Osteoblast (primary cell): Measurements from ENCODE around the gene CCDC172. TPM values are rescaled to one million over a fixed set of nuclear protein-coding genes. Genes with fewer than 3 reads are reported as not detected.

Experiments used
- DNase-seq: peaks from one replicate; pipeline ENCODE4 v3.0.0; 2011; ENCODE audit warnings: low spot score, mixed read lengths; ENCODE audit not compliant: insufficient read length; ENCODE audit errors: missing footprints
- H2AFZ ChIP-seq: 2 replicates; pipeline ENCODE4 v1.6.0; 2011; ENCODE audit warnings: mild to moderate bottlenecking, low read length
- H3K27ac ChIP-seq: 2 replicates; pipeline ENCODE4 v1.5.1; 2011; ENCODE audit warnings: mild to moderate bottlenecking, low read depth, low read length, moderate library complexity
- H3K27me3 ChIP-seq: 2 replicates; pipeline ENCODE4 v1.6.0; 2012; ENCODE audit warnings: mild to moderate bottlenecking, control low read depth, inconsistent platforms, low read length, moderate library complexity; ENCODE audit not compliant: insufficient read depth
- H3K36me3 ChIP-seq: 2 replicates; pipeline ENCODE4 v1.5.1; 2011; ENCODE audit warnings: mild to moderate bottlenecking, low read length, control low read depth, moderate library complexity; ENCODE audit not compliant: insufficient read depth
- H3K4me1 ChIP-seq: 2 replicates; pipeline ENCODE4 v1.5.1; 2011; ENCODE audit warnings: mild to moderate bottlenecking, low read length, control low read depth, moderate library complexity; ENCODE audit not compliant: insufficient read depth
- H3K4me2 ChIP-seq: 2 replicates; pipeline ENCODE4 v1.6.0; 2011; ENCODE audit warnings: mild to moderate bottlenecking, low read length; ENCODE audit not compliant: insufficient read depth
- H3K4me3 ChIP-seq: fragments of 200-600 bp; sonication (generic); 3 replicates; pipeline ENCODE4 v1.5.1; 2012; ENCODE audit warnings: mild to moderate bottlenecking, low read length, inconsistent platforms; ENCODE audit not compliant: insufficient read depth
- H3K79me2 ChIP-seq: 2 replicates; pipeline ENCODE4 v1.6.0; 2012; ENCODE audit warnings: mild to moderate bottlenecking, low read length, control low read depth, inconsistent platforms; ENCODE audit not compliant: insufficient read depth
- H3K9me3 ChIP-seq: 2 replicates; pipeline ENCODE4 v1.5.1; 2011; ENCODE audit warnings: low read depth, low read length, control low read depth
- H4K20me1 ChIP-seq: 2 replicates; pipeline ENCODE4 v1.6.0; 2012; ENCODE audit warnings: mild to moderate bottlenecking, low read length, control low read depth; ENCODE audit not compliant: insufficient read depth
- total RNA-seq: library from RNA; depleted of rRNA; stranded (reverse); fragments of >200 nt; gene quantifications from 2 replicates; pipeline ENCODE4 v1.2.3, GENCODE V29; 2012
- TF ChIP-seq, protein P1 (sequence below): IDR thresholded peaks from 2 replicates; pipeline ENCODE4 v1.5.1; 2011; ENCODE audit warnings: mild to moderate bottlenecking, low read depth, low read length, moderate library complexity; ENCODE audit errors: extremely low read depth

CCDC172 gene
- total RNA-seq, 1 donor, result not detected

DNA sequence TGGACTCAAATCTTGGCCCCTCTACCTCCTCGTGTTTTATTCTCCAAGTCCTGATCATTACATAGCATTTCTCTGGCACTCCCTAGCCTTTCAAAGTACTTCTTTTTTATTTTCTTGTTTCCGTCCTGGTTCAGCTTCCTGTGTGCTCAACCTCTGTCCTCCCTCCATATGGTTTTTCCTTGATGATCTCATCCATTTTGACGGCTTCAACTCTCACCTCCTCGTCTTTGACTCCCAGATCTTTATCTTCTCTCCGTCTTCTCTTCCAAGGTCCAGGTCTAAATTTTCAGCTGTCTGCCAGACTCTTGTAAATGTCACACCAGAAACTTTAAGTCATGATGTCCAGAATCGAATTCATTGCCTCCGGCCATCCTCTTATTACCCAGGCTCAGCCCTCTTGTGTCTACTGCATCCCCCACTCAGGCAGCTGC, 27.9 kb upstream of the CCDC172 start:
- no peak for DNase-seq
- Histone ChIP-seq H3K4me1 (no peaks in the 10 kb centered on the region), H3K9me3 (no peaks in the 10 kb centered on the region), H3K27ac (no peak overlapping the region), H3K27me3 (no peaks in the 10 kb centered on the region), H2AFZ (no peak overlapping the region), H4K20me1 (no peaks in the 10 kb centered on the region), H3K36me3 (no peaks in the 10 kb centered on the region), H3K4me3 (no peak overlapping the region), H3K4me2 (no peak overlapping the region), H3K79me2 (no peaks in the 10 kb centered on the region)
- TF ChIP-seq, protein P1, sequence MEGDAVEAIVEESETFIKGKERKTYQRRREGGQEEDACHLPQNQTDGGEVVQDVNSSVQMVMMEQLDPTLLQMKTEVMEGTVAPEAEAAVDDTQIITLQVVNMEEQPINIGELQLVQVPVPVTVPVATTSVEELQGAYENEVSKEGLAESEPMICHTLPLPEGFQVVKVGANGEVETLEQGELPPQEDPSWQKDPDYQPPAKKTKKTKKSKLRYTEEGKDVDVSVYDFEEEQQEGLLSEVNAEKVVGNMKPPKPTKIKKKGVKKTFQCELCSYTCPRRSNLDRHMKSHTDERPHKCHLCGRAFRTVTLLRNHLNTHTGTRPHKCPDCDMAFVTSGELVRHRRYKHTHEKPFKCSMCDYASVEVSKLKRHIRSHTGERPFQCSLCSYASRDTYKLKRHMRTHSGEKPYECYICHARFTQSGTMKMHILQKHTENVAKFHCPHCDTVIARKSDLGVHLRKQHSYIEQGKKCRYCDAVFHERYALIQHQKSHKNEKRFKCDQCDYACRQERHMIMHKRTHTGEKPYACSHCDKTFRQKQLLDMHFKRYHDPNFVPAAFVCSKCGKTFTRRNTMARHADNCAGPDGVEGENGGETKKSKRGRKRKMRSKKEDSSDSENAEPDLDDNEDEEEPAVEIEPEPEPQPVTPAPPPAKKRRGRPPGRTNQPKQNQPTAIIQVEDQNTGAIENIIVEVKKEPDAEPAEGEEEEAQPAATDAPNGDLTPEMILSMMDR, result no peak

DNA sequence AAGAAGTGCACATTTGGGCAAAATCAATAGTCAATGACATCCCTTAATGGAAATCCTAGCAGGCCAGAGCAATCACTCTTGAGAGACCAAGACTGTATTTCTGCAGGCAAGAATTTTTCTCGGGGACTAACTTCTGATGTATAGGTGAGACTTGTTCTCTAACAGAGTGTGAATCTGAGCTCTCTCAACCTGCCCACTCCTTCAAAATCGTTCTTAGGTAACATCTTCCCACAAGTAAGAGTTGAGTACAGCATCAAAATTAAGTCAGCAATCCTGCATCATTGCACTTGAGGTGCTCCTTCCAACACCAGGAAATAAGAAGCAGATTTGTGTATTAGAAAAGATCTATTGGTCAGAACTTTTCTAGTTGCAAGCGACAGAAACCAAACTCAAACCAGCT, 25.7 kb upstream of the CCDC172 start:
- Histone ChIP-seq H3K9me3 (no peaks in the 10 kb centered on the region), H3K27ac (no peak overlapping the region), H3K4me3 (no peak overlapping the region), H3K36me3 (no peaks in the 10 kb centered on the region), H3K79me2 (no peaks in the 10 kb centered on the region), H2AFZ (no peak overlapping the region), H4K20me1 (no peaks in the 10 kb centered on the region), H3K4me1 (no peaks in the 10 kb centered on the region), H3K27me3 (no peaks in the 10 kb centered on the region), H3K4me2 (no peak overlapping the region)
- DNase-seq, result no peak
- TF ChIP-seq, protein P1, result no peak

DNA sequence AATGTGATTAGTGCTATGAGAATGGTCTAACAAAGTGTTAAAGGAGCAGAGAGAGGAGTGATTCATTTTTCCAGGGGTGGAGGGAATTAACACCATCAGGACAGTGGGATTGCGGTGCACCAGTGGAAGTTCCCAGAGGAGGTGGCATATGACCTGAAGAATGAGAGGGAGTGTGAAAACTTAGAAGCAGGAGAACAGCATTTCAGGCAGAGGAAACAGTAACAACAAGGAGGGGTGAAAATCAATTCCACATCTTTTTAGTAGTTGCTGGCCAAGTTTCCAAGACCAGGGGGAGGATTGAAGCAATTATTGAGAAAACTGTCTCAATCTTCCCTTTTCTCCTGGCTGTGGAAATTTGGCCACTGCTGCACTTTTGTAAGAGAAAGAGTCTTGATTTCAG, 23.7 kb upstream of the CCDC172 start:
- TF ChIP-seq, protein P1, result no peak
- no peak overlapping the region for H2AFZ ChIP-seq
- no peaks in the 10 kb centered on the region for H3K36me3 ChIP-seq
- H3K4me3 ChIP-seq, result no peak overlapping the region
- no peaks in the 10 kb centered on the region for H3K4me1 ChIP-seq
- no peaks in the 10 kb centered on the region for H3K9me3 ChIP-seq
- no peaks in the 10 kb centered on the region for H3K79me2 ChIP-seq
- no peak overlapping the region for H3K27ac ChIP-seq
- no peaks in the 10 kb centered on the region for H4K20me1 ChIP-seq
- H3K27me3 ChIP-seq, result no peaks in the 10 kb centered on the region
- no peak for DNase-seq
- H3K4me2 ChIP-seq, result no peak overlapping the region

DNA sequence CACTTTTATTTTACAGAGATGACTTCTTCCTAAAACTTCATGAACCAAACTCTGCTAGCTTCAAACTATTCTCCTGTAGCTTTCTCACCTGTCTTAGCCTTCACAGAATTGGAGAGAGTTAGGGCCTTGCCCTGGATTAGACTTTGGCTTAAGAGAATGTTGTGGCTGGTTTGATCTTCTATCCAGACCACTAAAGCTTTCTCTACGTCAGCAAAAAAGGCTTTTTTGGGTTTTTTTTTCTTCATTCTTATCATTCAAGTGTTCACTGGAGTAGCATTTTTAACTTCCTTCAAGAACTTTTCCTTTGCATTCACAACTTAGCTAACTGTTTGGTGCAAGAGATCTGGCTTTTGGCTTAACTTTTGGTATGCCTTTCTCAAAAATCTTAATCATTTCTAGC, 19.3 kb upstream of the CCDC172 start:
- Histone ChIP-seq H3K9me3 (no peaks in the 10 kb centered on the region), H3K36me3 (no peaks in the 10 kb centered on the region), H3K4me2 (no peak overlapping the region), H2AFZ (no peak overlapping the region), H3K27ac (no peak overlapping the region), H4K20me1 (no peaks in the 10 kb centered on the region), H3K4me3 (no peak overlapping the region), H3K27me3 (no peaks in the 10 kb centered on the region), H3K79me2 (no peaks in the 10 kb centered on the region), H3K4me1 (peaks cover 6% of the 10 kb centered on the region)
- TF ChIP-seq, protein P1, result no peak
- DNase-seq, result no peak
